ENCODE data around the gene PHB1.

PHB1 gene

GRCh38 chr17:49389514-49390347 is 25.0 kb downstream of the PHB1 start (continued):
- peak; percentile 83 for TF ChIP-seq PRDM6 (tag by site-specific recombination; IDR thresholded peaks at IDR 0.05)
- peak; percentile 72; the same call in 1 of the 2 replicates for TF ChIP-seq INSM2 (tag by site-specific recombination; IDR thresholded peaks at IDR 0.05)
- TF ChIP-seq ZEB2 (tag by site-specific recombination; IDR thresholded peaks at IDR 0.05): peak; percentile 86
- TF ChIP-seq ZNF394 (tag by site-specific recombination; IDR thresholded peaks at IDR 0.05; ENCODE audit: borderline replicate concordance): peak; percentile 39; the same call in 1 of the 2 replicates
- peak; percentile 84 for TF ChIP-seq ZNF280D (tag by site-specific recombination; IDR thresholded peaks at IDR 0.05)
- TF ChIP-seq ZXDB (tag by site-specific recombination; IDR thresholded peaks at IDR 0.05): peak; percentile 40; the same call in 1 of the 2 replicates
- TF ChIP-seq ZSCAN23 (tag by site-specific recombination; IDR thresholded peaks at IDR 0.05): peak; percentile 46; the same call in 1 of the 2 replicates
- peak; percentile 33; the same call in 1 of the 2 replicates for TF ChIP-seq ZBTB44 (tag by site-specific recombination; IDR thresholded peaks at IDR 0.05)
- TF ChIP-seq, protein P1, sequence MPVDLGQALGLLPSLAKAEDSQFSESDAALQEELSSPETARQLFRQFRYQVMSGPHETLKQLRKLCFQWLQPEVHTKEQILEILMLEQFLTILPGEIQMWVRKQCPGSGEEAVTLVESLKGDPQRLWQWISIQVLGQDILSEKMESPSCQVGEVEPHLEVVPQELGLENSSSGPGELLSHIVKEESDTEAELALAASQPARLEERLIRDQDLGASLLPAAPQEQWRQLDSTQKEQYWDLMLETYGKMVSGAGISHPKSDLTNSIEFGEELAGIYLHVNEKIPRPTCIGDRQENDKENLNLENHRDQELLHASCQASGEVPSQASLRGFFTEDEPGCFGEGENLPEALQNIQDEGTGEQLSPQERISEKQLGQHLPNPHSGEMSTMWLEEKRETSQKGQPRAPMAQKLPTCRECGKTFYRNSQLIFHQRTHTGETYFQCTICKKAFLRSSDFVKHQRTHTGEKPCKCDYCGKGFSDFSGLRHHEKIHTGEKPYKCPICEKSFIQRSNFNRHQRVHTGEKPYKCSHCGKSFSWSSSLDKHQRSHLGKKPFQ (tag by site-specific recombination; IDR thresholded peaks at IDR 0.05): peak; percentile 69; the same call in 1 of the 2 replicates
- TF ChIP-seq ZNF600 (tag by site-specific recombination; IDR thresholded peaks at IDR 0.05): peak; percentile 46
- peak; percentile 50; the same call in 1 of the 2 replicates for TF ChIP-seq EGR2 (tag by site-specific recombination; IDR thresholded peaks at IDR 0.05; ENCODE audit: low read depth)
- TF ChIP-seq WT1 (tag by site-specific recombination; IDR thresholded peaks at IDR 0.05): peak; percentile 57; the same call in 1 of the 2 replicates
- TF ChIP-seq KLF16 (tag by site-specific recombination; IDR thresholded peaks at IDR 0.05): peak; percentile 51; the same call in 1 of the 2 replicates
- TF ChIP-seq ZNF629 (tag by site-specific recombination; IDR thresholded peaks at IDR 0.05): peak; percentile 72
- TF ChIP-seq ZNF660 (tag by site-specific recombination; IDR thresholded peaks at IDR 0.05): 0 out of 2 replicates have a peak, but pooled peaks have one; percentile 60
- TF ChIP-seq, protein P2, sequence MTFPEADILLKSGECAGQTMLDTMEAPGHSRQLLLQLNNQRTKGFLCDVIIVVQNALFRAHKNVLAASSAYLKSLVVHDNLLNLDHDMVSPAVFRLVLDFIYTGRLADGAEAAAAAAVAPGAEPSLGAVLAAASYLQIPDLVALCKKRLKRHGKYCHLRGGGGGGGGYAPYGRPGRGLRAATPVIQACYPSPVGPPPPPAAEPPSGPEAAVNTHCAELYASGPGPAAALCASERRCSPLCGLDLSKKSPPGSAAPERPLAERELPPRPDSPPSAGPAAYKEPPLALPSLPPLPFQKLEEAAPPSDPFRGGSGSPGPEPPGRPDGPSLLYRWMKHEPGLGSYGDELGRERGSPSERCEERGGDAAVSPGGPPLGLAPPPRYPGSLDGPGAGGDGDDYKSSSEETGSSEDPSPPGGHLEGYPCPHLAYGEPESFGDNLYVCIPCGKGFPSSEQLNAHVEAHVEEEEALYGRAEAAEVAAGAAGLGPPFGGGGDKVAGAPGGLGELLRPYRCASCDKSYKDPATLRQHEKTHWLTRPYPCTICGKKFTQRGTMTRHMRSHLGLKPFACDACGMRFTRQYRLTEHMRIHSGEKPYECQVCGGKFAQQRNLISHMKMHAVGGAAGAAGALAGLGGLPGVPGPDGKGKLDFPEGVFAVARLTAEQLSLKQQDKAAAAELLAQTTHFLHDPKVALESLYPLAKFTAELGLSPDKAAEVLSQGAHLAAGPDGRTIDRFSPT (tag by site-specific recombination; IDR thresholded peaks at IDR 0.05): peak; percentile 83
- TF ChIP-seq SCRT2 (tag by site-specific recombination; IDR thresholded peaks at IDR 0.05): peak; percentile 74
- peak; percentile 32 for TF ChIP-seq ZNF366 (tag by site-specific recombination; conservative IDR thresholded peaks at IDR 0.05)
- peak; percentile 67; the same call in 1 of the 2 replicates for TF ChIP-seq ZNF843 (tag by site-specific recombination; IDR thresholded peaks at IDR 0.05)
- 0 out of 2 replicates have a peak, but pooled peaks have one; percentile 35 for TF ChIP-seq BCL11B (tag by site-specific recombination; IDR thresholded peaks at IDR 0.05; ENCODE audit: low read depth)
- TF ChIP-seq KLF7 (tag by site-specific recombination; IDR thresholded peaks at IDR 0.05; ENCODE audit: borderline replicate concordance): peak; percentile 51
- peak; percentile 57; the same call in 1 of the 2 replicates for TF ChIP-seq ZNF2 (tag by site-specific recombination; IDR thresholded peaks at IDR 0.05)
- TF ChIP-seq ZIC2 (tag by site-specific recombination; IDR thresholded peaks at IDR 0.05): 0 out of 2 replicates have a peak, but pooled peaks have one; percentile 9
- TF ChIP-seq SP2 (tag by site-specific recombination; IDR thresholded peaks at IDR 0.05): peak; percentile 4; the same call in 1 of the 2 replicates
